Heart right ventricle (tissue), 16 donors: ENCODE data around the gene POLR2H. TPM values are rescaled to one million over a fixed set of nuclear protein-coding genes. Genes with fewer than 3 reads are reported as not detected.

ENCODE experiments used
- ATAC-seq, 8 donors: fragments of 200-7000 bp; cut with Tn5 transposase; one replicate each; pipeline ENCODE4 v1.9.1; 2020; ENCODE audit warnings: mild to moderate bottlenecking in 8 of 8, moderate library complexity in 8 of 8, moderate number of reproducible peaks in 1 of 8
- DNase-seq, 2 donors: peaks; one replicate each; pipeline ENCODE4 v3.0.0-alpha.2; 2020
- H3K27ac ChIP-seq, 10 donors: fragments of 200-600 bp; sonication (generic) in 2 of 10; one replicate each; pipeline versions ENCODE4 v1.5.0 to v1.8.0; 2020 to 2022; ENCODE audit warnings: mild to moderate bottlenecking in 3 of 10
- H3K27me3 ChIP-seq, 7 donors: fragments of 200-600 bp; one replicate each; pipeline ENCODE4 v1.8.0; 2021 to 2022; ENCODE audit warnings: mild to moderate bottlenecking in 2 of 7
- H3K36me3 ChIP-seq, 9 donors: fragments of 200-600 bp; sonication (generic) in 1 of 9; one replicate each; pipeline versions ENCODE4 v1.5.0 to v1.8.0; 2020 to 2022; ENCODE audit warnings: mild to moderate bottlenecking in 2 of 9
- H3K4me1 ChIP-seq, 9 donors: fragments of 200-600 bp; sonication (generic) in 1 of 9; one replicate each; pipeline versions ENCODE4 v1.5.0 to v1.8.0; 2020 to 2022; ENCODE audit warnings: mild to moderate bottlenecking in 4 of 9
- H3K4me3 ChIP-seq, 10 donors: fragments of 200-600 bp; sonication (generic) in 2 of 10; one replicate each; pipeline versions ENCODE4 v1.5.0 to v1.8.0; 2020 to 2022; ENCODE audit warnings: mild to moderate bottlenecking in 7 of 10, moderate library complexity in 2 of 10
- H3K9me3 ChIP-seq, 11 donors: fragments of 200-600 bp in 10 of 11; sonication (generic) in 2 of 11; one replicate each; pipeline versions ENCODE4 v1.5.0 to v1.8.0; 2013 to 2022; ENCODE audit warnings: mild to moderate bottlenecking in 2 of 11, control low read depth in 1 of 11, moderate library complexity in 1 of 11
- WGBS, 2 donors: extraction: QIAGEN DNeasy Blood & Tissue Kit; methylation state at CpG; one replicate each; pipeline ENCODE4 v1.1.7; 2013; ENCODE audit warnings: inconsistent platforms in 1 of 2; 5-methylcytosine and 5-hydroxymethylcytosine counted together
- intact Hi-C, 10 donors: fragments of 100-400 bp; cut with DNase I; formaldehyde crosslinking; loops; one replicate each; pipeline versions ENCODE4 v1.11.1 to v1.14.2; 2022
- polyA plus RNA-seq, 2 donors: library from polyadenylated mRNA; stranded (reverse); fragments of 200-250 nt; gene quantifications; one replicate each; pipeline ENCODE4 v1.2.3, GENCODE V29; 2013
- total RNA-seq, 10 donors: library from RNA; stranded (reverse); fragmentation: NEBNext Ultra II Directional in 3 of 10; extraction: Animal tissue kit (Norgen Biotek cat#: 25700) in 3 of 10; gene quantifications; one replicate each; pipeline versions ENCODE4 v1.2.1 to v1.2.4, GENCODE V29; 2021 to 2023
- TF ChIP-seq, protein P1 (sequence below), 9 donors: fragments of 200-600 bp; sonication (generic) in 2 of 9; IDR thresholded peaks; one replicate each; pipeline versions ENCODE4 v1.5.0 to v1.8.0; 2021 to 2022; ENCODE audit warnings: antibody characterized with exemption in 9 of 9, mild to moderate bottlenecking in 5 of 9, moderate library complexity in 1 of 9
- donor health status: Arrhythmogenic right ventricular cardiomyopathy.
- donor health status: ischemic (EF 13 %, LVEDD 7.1; RV severe dilation, severe dysfunction).
- donor health status: healthy with polysubstance abuse.
- donor health status: DM: no; HTN: yes; CAD: no.
- donor health status: DM: no; HTN: no; CAD: no.
- donor health status: ischemic (EF 25% LVEDD 6.9; RV normal size, moderate dysfunction).
- donor health status: ischemic (EF 25% LVEDD 5.7; RV mildly dilated, moderate dysfunction).
- donor health status: healthy.
- donor health status: DM: yes; HTN: yes; CAD: no.
- donor health status: Ischemic cardiomyopathy.
- donor health status: ischemic (EF 35%, LVEDD 5.7; RV mildly dilated, moderate dysfunction).
- donor health status: nonischemic (EF 11% LVEDD 7.7; RV severe dilation, severe dysfunction).
- donor health status: DM: yes; HTN: yes; CAD: no.
- donor health status: PGD.
- donor health status: ischemic (EF 29% LVEDD 5.4; RV normal size, mild dysfunction).
- donor health status: nonischemic (EF 23%, LVEDD 6.1; RV moderate dilation, normal function).

The POLR2H gene
- total and polyA plus RNA-seq, 12 donors: 17.4 to 63.7 (median 24.5) TPM

DNA sequence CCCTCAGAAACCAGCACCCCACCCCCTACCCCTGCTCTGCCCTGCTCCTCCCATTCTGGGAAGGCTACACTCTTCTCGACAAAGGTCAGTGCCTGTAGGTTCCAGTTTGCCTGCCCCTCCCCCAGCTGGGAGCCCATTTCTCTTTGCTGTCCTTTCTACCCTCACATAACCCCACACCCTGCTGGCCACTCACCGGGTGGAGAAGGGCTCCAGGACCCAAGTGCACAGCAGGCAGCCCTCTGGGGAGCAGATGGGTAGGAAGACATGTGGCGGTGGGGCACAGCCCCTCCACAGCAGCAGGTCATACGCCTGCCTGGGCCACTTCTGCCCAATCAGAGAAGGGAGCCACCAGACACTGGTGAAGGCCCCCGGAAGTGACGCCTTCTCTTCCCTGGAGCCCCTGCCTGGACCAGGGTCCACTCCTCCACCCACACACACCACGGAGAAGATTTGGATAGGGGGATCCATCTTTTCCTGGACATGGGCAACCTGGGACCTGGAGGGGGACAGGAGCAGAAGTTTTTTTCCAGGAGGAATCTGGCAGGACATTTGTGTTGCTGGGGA, 16.5 kb downstream of the POLR2H start, which contains the start of gene THPO:
TSS of gene THPO (minus strand) at position 326 of the 564 bp plus-strand sequence. CDS start 1,948 bp downstream, outside the sequence.
- Histone ChIP-seq H3K27me3 (peaks cover 5 to 70% (median 56%) of the 10 kb centered on the region in 7 donors), H3K9me3 (no peaks in the 10 kb centered on the region), H3K4me1 (peaks cover 8 to 42% (median 21%) of the 10 kb centered on the region in 9 donors), H3K36me3 (peaks cover 0 to 2% (median 0%) of the 10 kb centered on the region in 9 donors), H3K27ac (peak within 1 kb of the TSS in 9 of 10 donors; percentile 53 to 83 (median 72)), H3K4me3 (peak within 1 kb of the TSS in 6 of 10 donors; percentile 13 to 56 (median 44))
- intact Hi-C loops: loop anchor here in 8 of 10 donors (5.0 to 10.0 kb wide), 5 partner anchors 137 to 407 kb away; no protein-coding TSS in a partner anchor
- DNase-seq: no peak
- peak in 2 of 8 donors; percentile 32 to 45 for ATAC-seq
- 59 to 63% methylated on average over 7 of the region's 7 CpGs for WGBS, 2 donors
- TF ChIP-seq, protein P1, sequence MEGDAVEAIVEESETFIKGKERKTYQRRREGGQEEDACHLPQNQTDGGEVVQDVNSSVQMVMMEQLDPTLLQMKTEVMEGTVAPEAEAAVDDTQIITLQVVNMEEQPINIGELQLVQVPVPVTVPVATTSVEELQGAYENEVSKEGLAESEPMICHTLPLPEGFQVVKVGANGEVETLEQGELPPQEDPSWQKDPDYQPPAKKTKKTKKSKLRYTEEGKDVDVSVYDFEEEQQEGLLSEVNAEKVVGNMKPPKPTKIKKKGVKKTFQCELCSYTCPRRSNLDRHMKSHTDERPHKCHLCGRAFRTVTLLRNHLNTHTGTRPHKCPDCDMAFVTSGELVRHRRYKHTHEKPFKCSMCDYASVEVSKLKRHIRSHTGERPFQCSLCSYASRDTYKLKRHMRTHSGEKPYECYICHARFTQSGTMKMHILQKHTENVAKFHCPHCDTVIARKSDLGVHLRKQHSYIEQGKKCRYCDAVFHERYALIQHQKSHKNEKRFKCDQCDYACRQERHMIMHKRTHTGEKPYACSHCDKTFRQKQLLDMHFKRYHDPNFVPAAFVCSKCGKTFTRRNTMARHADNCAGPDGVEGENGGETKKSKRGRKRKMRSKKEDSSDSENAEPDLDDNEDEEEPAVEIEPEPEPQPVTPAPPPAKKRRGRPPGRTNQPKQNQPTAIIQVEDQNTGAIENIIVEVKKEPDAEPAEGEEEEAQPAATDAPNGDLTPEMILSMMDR (IDR thresholded peaks at IDR 0.05): no peak

DNA sequence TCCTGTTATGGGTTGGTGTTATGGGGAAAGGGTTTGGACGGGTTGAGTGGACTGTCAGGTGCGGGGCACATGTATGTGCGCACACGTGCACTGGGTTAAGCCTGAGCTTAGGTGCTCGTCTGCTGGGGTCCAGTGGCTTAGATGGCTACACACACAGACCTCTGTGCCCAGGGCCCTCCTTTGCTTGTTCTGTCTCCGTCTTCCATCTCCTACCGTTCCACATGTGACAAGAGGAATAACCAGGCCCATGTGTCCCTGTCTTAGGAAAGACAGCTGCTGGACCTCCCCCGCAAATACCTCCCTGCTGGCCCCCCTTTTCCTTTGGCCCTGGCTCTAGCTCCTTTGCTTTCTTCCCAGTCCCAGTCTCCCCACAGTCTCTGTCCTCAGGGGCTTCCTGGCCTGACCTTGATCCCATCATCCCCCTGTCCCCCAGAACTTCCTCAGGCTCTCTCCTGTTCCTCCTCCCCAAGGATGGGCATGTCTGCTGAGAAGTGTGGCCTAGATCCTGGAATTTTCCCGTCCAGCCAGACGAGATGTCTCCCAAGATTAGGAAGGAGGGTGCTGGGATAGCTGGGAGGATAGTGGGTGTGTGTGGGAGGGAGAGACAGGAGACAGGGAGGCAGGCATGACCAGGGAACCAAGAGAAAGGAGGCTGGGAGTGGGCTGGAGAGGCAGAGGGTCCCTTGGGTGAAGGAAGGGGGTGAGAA, 17.3 kb downstream of the POLR2H start:
- TF ChIP-seq, protein P1 (IDR thresholded peaks at IDR 0.05): no peak
- H3K27ac ChIP-seq: peak overlapping the region; percentile 50 to 83 (median 70)
- H3K36me3 ChIP-seq: peaks cover 0 to 10% (median 0%) of the 10 kb centered on the region in 9 donors
- H3K4me3 ChIP-seq: peak overlapping the region in 6 of 10 donors; percentile 13 to 56 (median 44)
- ATAC-seq: peak in 5 of 8 donors; percentile 1 to 32 (median 10)
- H3K9me3 ChIP-seq: no peaks in the 10 kb centered on the region
- peaks cover 5 to 74% (median 62%) of the 10 kb centered on the region in 7 donors for H3K27me3 ChIP-seq
- intact Hi-C loops: loop anchor here in 8 of 10 donors (5.0 to 10.0 kb wide), 5 partner anchors 136 to 406 kb away; no protein-coding TSS in a partner anchor
- H3K4me1 ChIP-seq: peaks cover 7 to 40% (median 21%) of the 10 kb centered on the region in 9 donors
- WGBS, 2 donors: 67 to 71% methylated on average over 10 of the region's 10 CpGs
- DNase-seq: no peak

DNA sequence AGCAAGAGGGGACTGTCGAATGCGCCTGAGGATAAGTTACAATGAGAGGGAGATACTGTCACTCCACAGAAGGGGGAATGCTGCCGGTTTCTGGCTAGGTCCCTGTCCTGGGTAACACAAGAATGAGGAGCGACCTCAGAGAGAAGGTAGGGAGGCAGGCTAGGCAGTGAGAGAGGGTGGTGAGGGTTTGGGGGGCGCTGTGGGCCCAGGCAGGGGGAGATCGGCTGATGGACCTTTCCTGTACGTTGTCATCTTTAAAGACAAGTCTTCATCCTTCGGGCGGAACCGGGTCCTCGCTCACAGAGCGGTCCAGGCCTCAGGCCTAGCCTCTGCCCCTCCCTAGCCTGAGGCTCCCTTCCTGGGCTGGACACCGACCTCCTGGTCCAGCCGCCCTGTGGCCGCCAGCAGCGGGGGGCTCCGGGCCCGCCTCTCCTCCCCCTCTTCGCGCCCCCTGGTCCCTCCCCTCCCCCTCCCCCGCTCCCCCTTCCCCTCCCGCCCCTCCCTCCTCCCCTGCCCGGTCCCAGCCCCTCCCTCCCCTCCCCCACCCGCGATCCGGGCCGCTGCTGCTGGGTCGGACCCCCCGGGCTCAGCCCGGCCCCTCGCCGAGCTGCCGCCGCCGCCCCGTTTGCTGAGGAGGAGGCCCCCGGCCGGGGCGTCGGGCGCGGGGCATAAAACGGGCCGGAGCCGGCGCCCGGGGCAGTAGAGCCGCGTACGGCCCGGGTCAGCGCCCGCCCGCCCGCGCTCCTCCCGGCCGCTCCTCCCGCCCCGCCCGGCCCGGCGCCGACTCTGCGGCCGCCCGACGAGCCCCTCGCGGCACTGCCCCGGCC, 18.1 kb downstream of the POLR2H start, which contains the start of gene CHRD:
TSS of gene CHRD (plus strand) at position 697 of the 827 bp plus-strand sequence. CDS start 265 bp downstream, outside the sequence.
- TF ChIP-seq, protein P1 (IDR thresholded peaks at IDR 0.05): no peak
- peak in 1 of 2 donors; percentile 59 for DNase-seq
- intact Hi-C loops: loop anchor here in 8 of 10 donors (5.0 to 10.0 kb wide), 5 partner anchors 135 to 405 kb away; no protein-coding TSS in a partner anchor
- WGBS, 2 donors: 14 to 40% methylated on average over 13 to 52 of the region's 71 CpGs
- peak within 1 kb of the TSS; percentile 11 to 58 (median 54) for H3K4me3 ChIP-seq
- H3K27ac ChIP-seq: peak within 1 kb of the TSS; percentile 50 to 83 (median 78)
- peaks cover 7 to 40% (median 21%) of the 10 kb centered on the region in 9 donors for H3K4me1 ChIP-seq
- no peaks in the 10 kb centered on the region for H3K9me3 ChIP-seq
- H3K36me3 ChIP-seq: peaks cover 0 to 11% (median 0%) of the 10 kb centered on the region in 9 donors
- peak in 7 of 8 donors; percentile 30 to 70 (median 59) for ATAC-seq
- peaks cover 5 to 77% (median 62%) of the 10 kb centered on the region in 7 donors for H3K27me3 ChIP-seq
